Measurements from ENCODE around the gene OPTN.

DNA sequence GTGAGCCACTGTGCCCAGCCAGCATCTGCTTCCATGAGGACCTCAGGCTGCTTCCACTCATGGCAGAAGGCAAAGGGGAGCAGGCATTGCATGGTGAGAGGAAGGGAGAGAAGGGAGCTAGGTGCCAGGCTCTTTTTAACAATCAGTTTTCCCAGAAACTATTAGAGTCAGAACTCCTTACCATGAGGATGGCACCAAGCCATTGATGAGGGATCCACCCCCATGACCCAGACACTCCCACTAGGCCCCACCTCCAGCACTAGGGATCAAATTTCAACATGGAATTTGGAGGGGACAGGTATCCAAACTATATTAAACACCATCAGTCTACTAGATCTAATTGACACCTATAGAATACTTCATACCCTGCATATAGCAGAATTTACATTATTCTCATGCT is 47.2 kb downstream of the OPTN start:
- TF ChIP-seq POLR2A (IDR thresholded peaks at IDR 0.05) (no peak), POLR2AphosphoS5 (IDR thresholded peaks at IDR 0.05) (no peak)
- TF ChIP-seq, protein P1, sequence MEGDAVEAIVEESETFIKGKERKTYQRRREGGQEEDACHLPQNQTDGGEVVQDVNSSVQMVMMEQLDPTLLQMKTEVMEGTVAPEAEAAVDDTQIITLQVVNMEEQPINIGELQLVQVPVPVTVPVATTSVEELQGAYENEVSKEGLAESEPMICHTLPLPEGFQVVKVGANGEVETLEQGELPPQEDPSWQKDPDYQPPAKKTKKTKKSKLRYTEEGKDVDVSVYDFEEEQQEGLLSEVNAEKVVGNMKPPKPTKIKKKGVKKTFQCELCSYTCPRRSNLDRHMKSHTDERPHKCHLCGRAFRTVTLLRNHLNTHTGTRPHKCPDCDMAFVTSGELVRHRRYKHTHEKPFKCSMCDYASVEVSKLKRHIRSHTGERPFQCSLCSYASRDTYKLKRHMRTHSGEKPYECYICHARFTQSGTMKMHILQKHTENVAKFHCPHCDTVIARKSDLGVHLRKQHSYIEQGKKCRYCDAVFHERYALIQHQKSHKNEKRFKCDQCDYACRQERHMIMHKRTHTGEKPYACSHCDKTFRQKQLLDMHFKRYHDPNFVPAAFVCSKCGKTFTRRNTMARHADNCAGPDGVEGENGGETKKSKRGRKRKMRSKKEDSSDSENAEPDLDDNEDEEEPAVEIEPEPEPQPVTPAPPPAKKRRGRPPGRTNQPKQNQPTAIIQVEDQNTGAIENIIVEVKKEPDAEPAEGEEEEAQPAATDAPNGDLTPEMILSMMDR (IDR thresholded peaks at IDR 0.05): no peak
